ENCODE data around the gene PRKCH. TPM values are rescaled to one million over a fixed set of nuclear protein-coding genes. Genes with fewer than 3 reads are reported as not detected.
A peak's percentile ranks its signal among the peaks of the same experiment; 100 is the strongest.

The PRKCH gene
- total RNA-seq, 2 donors from 2014 or later, result 7.2 to 8.6 TPM

GRCh38 chr14:61575126-61575525 lies 253.7 kb downstream of the PRKCH start:
- Histone ChIP-seq H3K27ac (ENCODE audit: low read depth, low read length) (no peak overlapping the region), H3K27me3 (ENCODE audit: control insufficient read depth, insufficient read depth, low read length, poor library complexity, severe bottlenecking) (no peaks in the 10 kb centered on the region), H3K36me3 (ENCODE audit: control insufficient read depth, insufficient read depth, low read length) (no peaks in the 10 kb centered on the region), H3K9ac (ENCODE audit: extremely low read depth, low read length, poor library complexity, severe bottlenecking) (no peak overlapping the region), H3K4me1 (ENCODE audit: control insufficient read depth, insufficient read depth, low read length) (peaks cover 6% of the 10 kb centered on the region), H3K4me3 (ENCODE audit: low read length) (no peak overlapping the region), H3K9me3 (ENCODE audit: control insufficient read depth, low read length) (no peaks in the 10 kb centered on the region)
- Mint-ChIP-seq H3K4me1 (peaks cover 11% of the 10 kb centered on the region), H3K4me3 (no peak overlapping the region), H3K36me3 (ENCODE audit: low read depth) (no peaks in the 10 kb centered on the region), H3K9me3 (no peaks in the 10 kb centered on the region), H3K27me3 (ENCODE audit: insufficient read depth) (no peaks in the 10 kb centered on the region), H3K27ac (no peak overlapping the region)
- DNase-seq, result peak; percentile 3
- TF ChIP-seq, protein P1, sequence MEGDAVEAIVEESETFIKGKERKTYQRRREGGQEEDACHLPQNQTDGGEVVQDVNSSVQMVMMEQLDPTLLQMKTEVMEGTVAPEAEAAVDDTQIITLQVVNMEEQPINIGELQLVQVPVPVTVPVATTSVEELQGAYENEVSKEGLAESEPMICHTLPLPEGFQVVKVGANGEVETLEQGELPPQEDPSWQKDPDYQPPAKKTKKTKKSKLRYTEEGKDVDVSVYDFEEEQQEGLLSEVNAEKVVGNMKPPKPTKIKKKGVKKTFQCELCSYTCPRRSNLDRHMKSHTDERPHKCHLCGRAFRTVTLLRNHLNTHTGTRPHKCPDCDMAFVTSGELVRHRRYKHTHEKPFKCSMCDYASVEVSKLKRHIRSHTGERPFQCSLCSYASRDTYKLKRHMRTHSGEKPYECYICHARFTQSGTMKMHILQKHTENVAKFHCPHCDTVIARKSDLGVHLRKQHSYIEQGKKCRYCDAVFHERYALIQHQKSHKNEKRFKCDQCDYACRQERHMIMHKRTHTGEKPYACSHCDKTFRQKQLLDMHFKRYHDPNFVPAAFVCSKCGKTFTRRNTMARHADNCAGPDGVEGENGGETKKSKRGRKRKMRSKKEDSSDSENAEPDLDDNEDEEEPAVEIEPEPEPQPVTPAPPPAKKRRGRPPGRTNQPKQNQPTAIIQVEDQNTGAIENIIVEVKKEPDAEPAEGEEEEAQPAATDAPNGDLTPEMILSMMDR (conservative IDR thresholded peaks at IDR 0.05), result no peak
- WGBS, 2 experiments (ENCODE audit: insufficient coverage in 1 of 2, insufficient read length in 1 of 2), result 94 to 98% methylated on average over 2 to 3 of the region's 3 CpGs

GRCh38 chr14:61575551-61576150 lies 254.3 kb downstream of the PRKCH start:
- Histone ChIP-seq H3K36me3 (ENCODE audit: control insufficient read depth, insufficient read depth, low read length) (no peaks in the 10 kb centered on the region), H3K4me1 (ENCODE audit: control insufficient read depth, insufficient read depth, low read length) (peaks cover 2% of the 10 kb centered on the region), H3K9me3 (ENCODE audit: control insufficient read depth, low read length) (no peaks in the 10 kb centered on the region), H3K27me3 (ENCODE audit: control insufficient read depth, insufficient read depth, low read length, poor library complexity, severe bottlenecking) (no peaks in the 10 kb centered on the region), H3K4me3 (ENCODE audit: low read length) (no peak overlapping the region), H3K27ac (ENCODE audit: low read depth, low read length) (no peak overlapping the region), H3K9ac (ENCODE audit: extremely low read depth, low read length, poor library complexity, severe bottlenecking) (no peak overlapping the region)
- H3K36me3 Mint-ChIP-seq (ENCODE audit: low read depth), result no peaks in the 10 kb centered on the region
- H3K27me3 Mint-ChIP-seq (ENCODE audit: insufficient read depth), result no peaks in the 10 kb centered on the region
- no peak overlapping the region for H3K4me3 Mint-ChIP-seq
- H3K4me1 Mint-ChIP-seq, result peaks cover 10% of the 10 kb centered on the region
- H3K9me3 Mint-ChIP-seq, result no peaks in the 10 kb centered on the region
- 87 to 95% methylated on average over 5 to 6 of the region's 6 CpGs for WGBS, 2 experiments (ENCODE audit: insufficient coverage in 1 of 2, insufficient read length in 1 of 2)
- DNase-seq, result peak; percentile 19
- H3K27ac Mint-ChIP-seq, result no peak overlapping the region
- TF ChIP-seq, protein P1 (conservative IDR thresholded peaks at IDR 0.05), result no peak

GRCh38 chr14:61577506-61577931 lies 256.1 kb downstream of the PRKCH start:
- H3K36me3 ChIP-seq (ENCODE audit: control insufficient read depth, insufficient read depth, low read length), result no peaks in the 10 kb centered on the region
- DNase-seq, result no peak
- Mint-ChIP-seq H3K9me3 (no peaks in the 10 kb centered on the region), H3K36me3 (ENCODE audit: low read depth) (no peaks in the 10 kb centered on the region), H3K27me3 (ENCODE audit: insufficient read depth) (no peaks in the 10 kb centered on the region), H3K27ac (no peak overlapping the region), H3K4me3 (no peak overlapping the region), H3K4me1 (peaks cover 19% of the 10 kb centered on the region)
- no peaks in the 10 kb centered on the region for H3K27me3 ChIP-seq (ENCODE audit: control insufficient read depth, insufficient read depth, low read length, poor library complexity, severe bottlenecking)
- TF ChIP-seq, protein P1 (conservative IDR thresholded peaks at IDR 0.05), result no peak
- H3K4me1 ChIP-seq (ENCODE audit: control insufficient read depth, insufficient read depth, low read length), result peaks cover 13% of the 10 kb centered on the region
- no peaks in the 10 kb centered on the region for H3K9me3 ChIP-seq (ENCODE audit: control insufficient read depth, low read length)
- WGBS, 2 experiments (ENCODE audit: insufficient coverage in 1 of 2, insufficient read length in 1 of 2), result 86 to 93% methylated on average over 1 to 2 of the region's 2 CpGs
- no peak overlapping the region for H3K9ac ChIP-seq (ENCODE audit: extremely low read depth, low read length, poor library complexity, severe bottlenecking)
- H3K27ac ChIP-seq (ENCODE audit: low read depth, low read length), result no peak overlapping the region
- no peak overlapping the region for H3K4me3 ChIP-seq (ENCODE audit: low read length)

All from endodermal cell (in vitro differentiated cells).